SK-N-SH treated with all-trans-retinoic acid at 6 μM for 48 hours (cell line): Measurements from ENCODE around the gene WWTR1.
A peak's percentile ranks its signal among the peaks of the same experiment; 100 is the strongest.

Experiments
- ATAC-seq: fragments of 200-7000 bp; cut with Tn5 transposase; 3 replicates; pipeline ENCODE4 v1.9.1; 2020; ENCODE audit warnings: mild to moderate bottlenecking, moderate library complexity
- ARNTL ChIP-seq: fragments of 450-650 bp; formaldehyde crosslinking; IDR thresholded peaks from 2 replicates; pipeline ENCODE4 v1.5.0; 2020; ENCODE audit warnings: low read depth, mild to moderate bottlenecking, moderate library complexity, borderline replicate concordance
- BACH2 ChIP-seq: fragments of 250-450 bp; sonication (Bioruptor Pico); IDR thresholded peaks from 2 replicates; pipeline ENCODE4 v1.9.0; 2021; ENCODE audit warnings: mild to moderate bottlenecking, borderline replicate concordance
- CSDC2 ChIP-seq: fragments of 250-450 bp; sonication (Bioruptor Pico); IDR thresholded peaks from 2 replicates; pipeline ENCODE4 v1.5.0; 2020; ENCODE audit warnings: mild to moderate bottlenecking, moderate library complexity
- ESRRG ChIP-seq: fragments of 250-450 bp; sonication (Bioruptor Pico); IDR thresholded peaks from 2 replicates; pipeline ENCODE4 v1.6.1; 2021; ENCODE audit warnings: mild to moderate bottlenecking
- ISL1 ChIP-seq: fragments of 250-450 bp; sonication (Bioruptor Pico); IDR thresholded peaks from 2 replicates; pipeline ENCODE4 v2.1.2; 2022; ENCODE audit warnings: mild to moderate bottlenecking, moderate library complexity
- OSR1 ChIP-seq: fragments of 250-450 bp; sonication (Bioruptor Pico); IDR thresholded peaks from 2 replicates; pipeline ENCODE4 v1.8.0; 2022; ENCODE audit warnings: moderate library complexity, mild to moderate bottlenecking, inconsistent platforms
- PPARA ChIP-seq: fragments of 250-450 bp; sonication (Bioruptor Pico); IDR thresholded peaks from 2 replicates; pipeline ENCODE4 v1.5.0; 2020; ENCODE audit warnings: mild to moderate bottlenecking, borderline replicate concordance
- RARB ChIP-seq: fragments of 250-450 bp; sonication (Bioruptor Pico); IDR thresholded peaks from 2 replicates; pipeline ENCODE4 v1.8.0; 2021; ENCODE audit warnings: mild to moderate bottlenecking, moderate library complexity
- SNAI2 ChIP-seq: fragments of 250-450 bp; sonication (Bioruptor Pico); IDR thresholded peaks from 2 replicates; pipeline ENCODE4 v1.5.0; 2020; ENCODE audit warnings: mild to moderate bottlenecking, moderate library complexity
- TCF4 ChIP-seq: fragments of 250-450 bp; sonication (Bioruptor Pico); IDR thresholded peaks from 2 replicates; pipeline ENCODE4 v1.8.0; 2021; ENCODE audit warnings: mild to moderate bottlenecking, moderate library complexity, borderline replicate concordance
- ZC3H10 ChIP-seq: fragments of 250-450 bp; sonication (Bioruptor Pico); IDR thresholded peaks from 2 replicates; pipeline ENCODE4 v1.5.1; 2021; ENCODE audit warnings: mild to moderate bottlenecking, moderate library complexity
- ZFP3 ChIP-seq: fragments of 250-450 bp; sonication (Bioruptor Pico); IDR thresholded peaks from 2 replicates; pipeline ENCODE4 v1.5.0; 2020; ENCODE audit warnings: mild to moderate bottlenecking, moderate library complexity
- ZFP30 ChIP-seq: fragments of 450-650 bp; formaldehyde crosslinking; IDR thresholded peaks from 2 replicates; pipeline ENCODE4 v1.5.0; 2022; ENCODE audit warnings: mild to moderate bottlenecking, moderate library complexity
- ZNF565 ChIP-seq: fragments of 450-650 bp; formaldehyde crosslinking; conservative IDR thresholded peaks from 2 replicates; pipeline ENCODE4 v1.5.0; 2020; ENCODE audit warnings: low read depth, mild to moderate bottlenecking, moderate library complexity
- ZNF70 ChIP-seq: fragments of 450-650 bp; formaldehyde crosslinking; IDR thresholded peaks from 2 replicates; pipeline ENCODE4 v1.5.0; 2020; ENCODE audit warnings: mild to moderate bottlenecking, moderate library complexity
- ZNF8 ChIP-seq: fragments of 450-650 bp; formaldehyde crosslinking; IDR thresholded peaks from 2 replicates; pipeline ENCODE4 v1.5.0; 2020; ENCODE audit warnings: mild to moderate bottlenecking, moderate library complexity
- TF ChIP-seq, protein P1 (sequence below): fragments of 250-450 bp; sonication (Bioruptor Pico); IDR thresholded peaks from 2 replicates; pipeline ENCODE4 v1.5.1; 2020; ENCODE audit warnings: low read depth, mild to moderate bottlenecking, moderate library complexity
- TF ChIP-seq, protein P2 (sequence below): fragments of 250-450 bp; sonication (Bioruptor Pico); IDR thresholded peaks from 2 replicates; pipeline ENCODE4 v1.5.1; 2021; ENCODE audit warnings: mild to moderate bottlenecking, moderate library complexity
- TF ChIP-seq, protein P3 (sequence below): fragments of 250-450 bp; sonication (Bioruptor Pico); IDR thresholded peaks from 2 replicates; pipeline ENCODE4 v1.5.0; 2020; ENCODE audit warnings: mild to moderate bottlenecking, moderate library complexity
- TF ChIP-seq, protein P4 (sequence below): fragments of 250-450 bp; sonication (Bioruptor Pico); IDR thresholded peaks from 2 replicates; pipeline ENCODE4 v1.8.0; 2020; ENCODE audit warnings: mild to moderate bottlenecking, moderate library complexity, borderline replicate concordance

Gene WWTR1

GRCh38 chr3:149481491-149481890 is 176.3 kb downstream of the WWTR1 start:
- ATAC-seq: no peak
- TF ChIP-seq ZFP3 (CRISPR knock-in tag) (no peak), RARB (CRISPR knock-in tag) (no peak), ZNF70 (CRISPR knock-in tag) (no peak), CSDC2 (no peak), ESRRG (CRISPR knock-in tag) (no peak), SNAI2 (CRISPR knock-in tag) (no peak), ARNTL (CRISPR knock-in tag) (no peak), ZFP30 (CRISPR knock-in tag) (no peak), ZNF8 (CRISPR knock-in tag) (no peak), OSR1 (CRISPR knock-in tag) (no peak), TCF4 (CRISPR knock-in tag) (no peak), ZC3H10 (CRISPR knock-in tag) (no peak), ZNF565 (CRISPR knock-in tag) (no peak), BACH2 (CRISPR knock-in tag) (no peak), ISL1 (CRISPR knock-in tag) (no peak), PPARA (CRISPR knock-in tag) (no peak)
- TF ChIP-seq, protein P1, sequence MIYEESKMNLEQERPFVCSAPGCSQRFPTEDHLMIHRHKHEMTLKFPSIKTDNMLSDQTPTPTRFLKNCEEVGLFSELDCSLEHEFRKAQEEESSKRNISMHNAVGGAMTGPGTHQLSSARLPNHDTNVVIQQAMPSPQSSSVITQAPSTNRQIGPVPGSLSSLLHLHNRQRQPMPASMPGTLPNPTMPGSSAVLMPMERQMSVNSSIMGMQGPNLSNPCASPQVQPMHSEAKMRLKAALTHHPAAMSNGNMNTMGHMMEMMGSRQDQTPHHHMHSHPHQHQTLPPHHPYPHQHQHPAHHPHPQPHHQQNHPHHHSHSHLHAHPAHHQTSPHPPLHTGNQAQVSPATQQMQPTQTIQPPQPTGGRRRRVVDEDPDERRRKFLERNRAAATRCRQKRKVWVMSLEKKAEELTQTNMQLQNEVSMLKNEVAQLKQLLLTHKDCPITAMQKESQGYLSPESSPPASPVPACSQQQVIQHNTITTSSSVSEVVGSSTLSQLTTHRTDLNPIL: no peak
- TF ChIP-seq, protein P2, sequence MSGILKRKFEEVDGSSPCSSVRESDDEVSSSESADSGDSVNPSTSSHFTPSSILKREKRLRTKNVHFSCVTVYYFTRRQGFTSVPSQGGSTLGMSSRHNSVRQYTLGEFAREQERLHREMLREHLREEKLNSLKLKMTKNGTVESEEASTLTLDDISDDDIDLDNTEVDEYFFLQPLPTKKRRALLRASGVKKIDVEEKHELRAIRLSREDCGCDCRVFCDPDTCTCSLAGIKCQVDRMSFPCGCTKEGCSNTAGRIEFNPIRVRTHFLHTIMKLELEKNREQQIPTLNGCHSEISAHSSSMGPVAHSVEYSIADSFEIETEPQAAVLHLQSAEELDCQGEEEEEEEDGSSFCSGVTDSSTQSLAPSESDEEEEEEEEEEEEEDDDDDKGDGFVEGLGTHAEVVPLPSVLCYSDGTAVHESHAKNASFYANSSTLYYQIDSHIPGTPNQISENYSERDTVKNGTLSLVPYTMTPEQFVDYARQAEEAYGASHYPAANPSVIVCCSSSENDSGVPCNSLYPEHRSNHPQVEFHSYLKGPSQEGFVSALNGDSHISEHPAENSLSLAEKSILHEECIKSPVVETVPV (CRISPR knock-in tag): no peak
- TF ChIP-seq, protein P3, sequence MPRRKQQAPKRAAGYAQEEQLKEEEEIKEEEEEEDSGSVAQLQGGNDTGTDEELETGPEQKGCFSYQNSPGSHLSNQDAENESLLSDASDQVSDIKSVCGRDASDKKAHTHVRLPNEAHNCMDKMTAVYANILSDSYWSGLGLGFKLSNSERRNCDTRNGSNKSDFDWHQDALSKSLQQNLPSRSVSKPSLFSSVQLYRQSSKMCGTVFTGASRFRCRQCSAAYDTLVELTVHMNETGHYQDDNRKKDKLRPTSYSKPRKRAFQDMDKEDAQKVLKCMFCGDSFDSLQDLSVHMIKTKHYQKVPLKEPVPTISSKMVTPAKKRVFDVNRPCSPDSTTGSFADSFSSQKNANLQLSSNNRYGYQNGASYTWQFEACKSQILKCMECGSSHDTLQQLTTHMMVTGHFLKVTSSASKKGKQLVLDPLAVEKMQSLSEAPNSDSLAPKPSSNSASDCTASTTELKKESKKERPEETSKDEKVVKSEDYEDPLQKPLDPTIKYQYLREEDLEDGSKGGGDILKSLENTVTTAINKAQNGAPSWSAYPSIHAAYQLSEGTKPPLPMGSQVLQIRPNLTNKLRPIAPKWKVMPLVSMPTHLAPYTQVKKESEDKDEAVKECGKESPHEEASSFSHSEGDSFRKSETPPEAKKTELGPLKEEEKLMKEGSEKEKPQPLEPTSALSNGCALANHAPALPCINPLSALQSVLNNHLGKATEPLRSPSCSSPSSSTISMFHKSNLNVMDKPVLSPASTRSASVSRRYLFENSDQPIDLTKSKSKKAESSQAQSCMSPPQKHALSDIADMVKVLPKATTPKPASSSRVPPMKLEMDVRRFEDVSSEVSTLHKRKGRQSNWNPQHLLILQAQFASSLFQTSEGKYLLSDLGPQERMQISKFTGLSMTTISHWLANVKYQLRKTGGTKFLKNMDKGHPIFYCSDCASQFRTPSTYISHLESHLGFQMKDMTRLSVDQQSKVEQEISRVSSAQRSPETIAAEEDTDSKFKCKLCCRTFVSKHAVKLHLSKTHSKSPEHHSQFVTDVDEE (CRISPR knock-in tag): no peak
- TF ChIP-seq, protein P4, sequence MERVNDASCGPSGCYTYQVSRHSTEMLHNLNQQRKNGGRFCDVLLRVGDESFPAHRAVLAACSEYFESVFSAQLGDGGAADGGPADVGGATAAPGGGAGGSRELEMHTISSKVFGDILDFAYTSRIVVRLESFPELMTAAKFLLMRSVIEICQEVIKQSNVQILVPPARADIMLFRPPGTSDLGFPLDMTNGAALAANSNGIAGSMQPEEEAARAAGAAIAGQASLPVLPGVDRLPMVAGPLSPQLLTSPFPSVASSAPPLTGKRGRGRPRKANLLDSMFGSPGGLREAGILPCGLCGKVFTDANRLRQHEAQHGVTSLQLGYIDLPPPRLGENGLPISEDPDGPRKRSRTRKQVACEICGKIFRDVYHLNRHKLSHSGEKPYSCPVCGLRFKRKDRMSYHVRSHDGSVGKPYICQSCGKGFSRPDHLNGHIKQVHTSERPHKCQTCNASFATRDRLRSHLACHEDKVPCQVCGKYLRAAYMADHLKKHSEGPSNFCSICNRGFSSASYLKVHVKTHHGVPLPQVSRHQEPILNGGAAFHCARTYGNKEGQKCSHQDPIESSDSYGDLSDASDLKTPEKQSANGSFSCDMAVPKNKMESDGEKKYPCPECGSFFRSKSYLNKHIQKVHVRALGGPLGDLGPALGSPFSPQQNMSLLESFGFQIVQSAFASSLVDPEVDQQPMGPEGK (CRISPR knock-in tag): no peak

DNA sequence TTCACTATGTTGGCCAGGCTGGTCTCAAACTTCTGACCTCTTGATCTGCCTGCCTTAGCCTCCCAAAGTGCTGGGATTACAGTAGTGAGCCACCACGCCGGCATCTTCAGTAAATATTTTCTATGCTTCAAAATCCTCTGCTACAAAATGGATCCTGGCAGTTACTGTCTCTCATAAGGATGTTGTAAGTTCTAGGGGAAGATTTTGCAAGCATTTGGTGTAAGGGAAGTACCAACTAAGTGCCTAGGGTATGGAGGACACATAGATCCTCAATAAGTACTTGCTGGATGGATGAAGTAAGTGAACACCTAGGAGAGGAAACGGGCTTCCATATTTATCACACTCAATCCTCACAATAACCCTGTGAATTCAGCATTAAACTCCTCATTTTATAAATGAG is 176.8 kb downstream of the WWTR1 start:
- ATAC-seq: no peak

GRCh38 chr3:149480326-149481017 is 177.4 kb downstream of the WWTR1 start:
- peak; percentile 100 for ATAC-seq

More for the DNA sequence above, 176.8 kb downstream of the WWTR1 start:
- TF ChIP-seq ZNF565 (CRISPR knock-in tag): no peak

More at GRCh38 chr3:149480326-149481017, 177.4 kb downstream of the WWTR1 start:
- TF ChIP-seq, protein P4 (CRISPR knock-in tag): no peak
- TF ChIP-seq, protein P3 (CRISPR knock-in tag): no peak
- TF ChIP-seq PPARA (CRISPR knock-in tag) (no peak), ZNF565 (CRISPR knock-in tag) (no peak), ZC3H10 (CRISPR knock-in tag) (no peak), SNAI2 (CRISPR knock-in tag) (no peak), BACH2 (CRISPR knock-in tag) (no peak), TCF4 (CRISPR knock-in tag) (no peak)
- TF ChIP-seq, protein P1: no peak
- TF ChIP-seq, protein P2 (CRISPR knock-in tag): no peak
